OCI-M2 (cell line): ENCODE results near the gene PAX7.

Experiments
- DNase-seq: peaks from one replicate; lab custom pipeline; 2025; ENCODE audit not compliant: unreplicated experiment; lab: John Stamatoyannopoulos, UW

Gene PAX7

DNA sequence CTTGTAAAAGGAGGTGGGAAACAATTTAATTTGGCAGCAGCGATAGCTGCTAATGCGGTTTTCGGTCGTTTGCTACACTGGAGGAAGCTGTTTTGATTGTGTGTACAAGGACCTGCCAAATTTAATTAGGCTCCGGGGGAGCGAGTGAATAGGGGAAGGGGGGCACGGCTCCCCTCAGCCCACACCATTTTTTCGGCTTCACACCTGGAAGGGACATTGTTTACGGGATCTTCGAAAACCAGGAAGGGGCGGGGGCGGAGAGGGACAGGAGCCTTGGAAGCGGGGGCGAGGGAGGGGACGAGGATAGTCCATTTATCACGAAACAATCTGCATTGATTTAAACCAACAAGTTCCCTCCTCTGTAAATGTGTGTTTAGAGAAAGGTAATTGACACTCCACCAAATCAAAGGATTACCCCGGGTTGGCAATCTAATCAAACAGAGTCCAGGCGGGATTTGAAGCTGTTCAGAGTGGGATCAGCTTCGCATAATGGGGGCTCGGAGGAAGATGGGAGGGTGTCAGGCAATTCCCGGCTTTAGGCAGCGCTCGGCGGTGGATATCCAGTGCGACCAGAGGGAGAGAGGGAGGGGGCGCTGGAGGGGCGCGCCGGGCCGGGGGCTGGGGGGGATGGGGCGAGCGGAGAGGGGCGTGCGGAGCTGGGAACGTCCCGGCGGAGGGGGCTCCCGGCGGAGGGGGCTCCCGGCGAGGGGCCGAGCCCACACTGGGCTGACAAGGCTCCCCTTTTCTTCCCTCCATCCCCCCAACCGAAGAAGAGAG lies 9.8 kb downstream of the PAX7 start:
- no peak for DNase-seq

DNA sequence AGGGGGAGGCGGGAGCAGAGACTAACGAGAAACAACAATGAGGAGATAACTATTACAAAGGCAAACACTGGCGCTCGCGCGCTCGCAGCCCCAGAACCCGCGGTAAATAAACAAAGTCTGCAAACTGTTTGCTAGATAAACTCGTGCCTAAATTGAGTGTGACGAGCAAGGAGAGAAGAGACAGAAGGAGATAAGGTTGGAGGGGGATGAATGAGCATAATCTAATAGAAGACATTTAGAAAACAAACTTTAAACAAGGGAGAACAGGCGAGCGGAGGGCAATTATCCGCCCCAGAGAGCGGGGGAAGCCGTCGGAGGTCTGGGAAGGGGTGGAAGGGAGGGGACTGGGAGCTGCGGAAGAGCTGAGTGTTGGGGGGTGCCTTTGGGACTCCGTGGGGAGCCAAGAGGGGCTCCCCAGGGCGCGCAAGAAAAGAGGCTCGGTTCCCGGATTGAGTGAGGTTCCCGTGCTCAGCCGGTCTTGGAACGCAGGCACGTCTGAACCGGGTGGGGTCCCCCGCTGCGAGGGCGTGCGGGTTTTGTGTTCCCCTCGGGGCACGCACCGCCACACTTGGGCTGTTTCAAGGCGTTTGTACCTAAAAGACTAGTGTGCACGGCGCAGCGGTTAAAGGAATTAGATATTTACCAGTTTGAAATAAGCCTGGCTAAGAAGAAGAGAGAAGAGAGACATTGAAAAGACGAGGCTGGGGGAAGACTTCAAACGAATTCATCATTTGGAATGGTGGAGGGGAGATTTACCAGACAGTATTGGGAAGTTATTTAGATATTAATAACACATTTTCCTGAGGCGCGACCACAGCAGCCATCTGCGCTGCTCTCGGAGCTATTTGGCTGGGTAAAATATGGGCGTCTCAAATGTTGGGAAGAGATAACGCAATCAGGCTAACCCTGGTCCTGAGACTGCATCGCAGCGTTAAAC lies 10.6 kb downstream of the PAX7 start:
- DNase-seq, result no peak

DNA sequence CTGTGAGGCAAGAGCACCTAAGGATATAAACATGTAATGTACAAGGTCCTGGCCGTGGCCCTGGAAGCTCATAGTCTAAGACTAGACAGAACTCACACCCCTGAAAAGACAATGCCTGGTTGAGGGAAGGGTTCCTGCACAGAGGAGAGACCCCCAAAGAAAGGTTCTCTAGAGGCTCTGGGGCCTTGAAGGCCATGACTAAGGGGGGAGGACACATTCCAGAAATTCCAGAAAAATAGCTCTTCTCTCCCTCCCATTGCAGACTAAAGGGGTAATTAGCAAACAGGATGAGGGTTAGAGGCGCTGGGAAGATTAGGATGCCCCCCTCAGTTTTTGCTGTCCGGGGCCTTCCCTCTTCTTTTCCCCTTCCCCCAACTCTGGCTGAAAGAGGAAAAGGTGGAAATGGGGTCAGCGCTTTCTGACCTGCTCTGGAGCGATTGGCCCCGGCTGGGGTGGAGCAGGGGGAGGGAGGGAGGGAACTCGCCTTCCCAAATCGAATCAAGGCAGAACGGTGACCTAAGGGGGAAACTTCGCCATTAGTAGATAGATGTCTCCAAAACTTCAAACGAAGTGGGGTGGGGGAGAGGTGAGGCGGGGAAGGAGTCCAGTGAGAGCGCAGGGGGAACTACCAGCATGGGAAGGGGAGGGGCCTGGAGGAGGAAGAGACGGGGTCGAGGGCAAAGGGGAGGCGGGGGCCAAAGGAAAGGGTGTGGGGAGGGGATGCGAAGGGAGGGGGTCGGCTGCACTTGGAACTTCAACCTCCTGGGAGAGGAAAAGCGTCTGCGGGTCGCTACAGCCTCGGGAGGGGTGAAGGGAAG lies 11.8 kb downstream of the PAX7 start:
- DNase-seq, result no peak

DNA sequence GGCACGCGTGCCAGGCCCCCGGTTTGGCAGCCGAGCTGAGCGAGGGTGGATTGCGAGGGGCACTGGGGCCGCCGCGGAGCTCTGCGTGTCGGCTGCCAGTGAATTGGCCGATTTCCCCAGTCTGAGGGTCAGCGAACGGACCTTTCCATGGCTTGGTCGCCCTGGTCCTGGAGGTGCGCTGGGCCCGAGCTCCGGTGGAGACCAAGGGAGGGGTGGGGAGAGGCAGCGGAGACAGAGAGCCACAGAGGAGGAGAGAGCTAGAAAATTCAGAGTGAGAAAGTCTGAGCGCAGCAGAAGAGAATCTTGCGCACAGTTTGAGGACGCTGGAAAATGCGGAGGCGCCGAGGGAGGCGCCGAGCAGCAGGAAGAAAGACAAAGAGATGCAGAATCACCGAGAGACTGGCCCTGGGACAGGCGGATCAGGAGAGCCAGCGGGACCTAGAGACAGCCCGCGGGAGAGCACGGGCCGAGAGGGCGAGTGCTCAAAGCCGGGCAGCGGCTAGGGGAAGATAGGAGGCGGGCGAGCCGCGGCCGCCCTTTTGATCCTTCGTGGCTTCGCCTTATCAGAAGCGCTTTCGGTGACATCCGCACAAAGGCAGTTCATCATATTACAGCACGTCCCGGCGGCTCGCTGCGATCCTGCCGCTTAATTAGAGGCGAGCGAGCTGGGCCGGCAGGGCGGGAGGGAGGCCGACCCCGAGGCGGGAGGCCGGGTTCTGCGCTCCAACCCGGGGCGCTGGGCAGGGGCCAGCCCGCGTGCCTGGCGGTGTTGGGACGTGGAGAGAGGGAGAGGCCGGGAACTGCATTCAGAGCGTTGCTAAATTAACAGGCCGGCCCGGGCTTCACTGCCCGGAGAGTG lies 12.7 kb downstream of the PAX7 start:
- no peak for DNase-seq

DNA sequence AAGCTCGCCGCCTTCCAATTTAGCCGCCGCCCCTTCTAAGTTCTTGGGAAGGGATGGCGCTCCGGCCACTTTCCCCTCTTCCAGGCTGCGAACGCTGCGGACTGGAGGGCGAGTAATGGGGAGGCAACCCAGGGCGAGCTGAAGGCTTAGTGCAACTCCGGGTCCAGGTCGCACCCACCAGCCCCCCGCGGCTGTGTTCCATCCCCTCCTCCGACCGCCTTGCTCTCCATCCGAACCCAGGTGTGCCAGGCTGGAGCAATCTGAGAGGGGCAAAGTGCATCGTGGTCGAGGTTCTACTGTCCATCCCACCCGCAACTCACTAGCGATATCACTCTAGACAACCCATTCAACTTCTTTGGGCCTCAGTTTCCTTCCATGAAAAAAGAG lies 13.4 kb downstream of the PAX7 start:
- DNase-seq, result no peak

DNA sequence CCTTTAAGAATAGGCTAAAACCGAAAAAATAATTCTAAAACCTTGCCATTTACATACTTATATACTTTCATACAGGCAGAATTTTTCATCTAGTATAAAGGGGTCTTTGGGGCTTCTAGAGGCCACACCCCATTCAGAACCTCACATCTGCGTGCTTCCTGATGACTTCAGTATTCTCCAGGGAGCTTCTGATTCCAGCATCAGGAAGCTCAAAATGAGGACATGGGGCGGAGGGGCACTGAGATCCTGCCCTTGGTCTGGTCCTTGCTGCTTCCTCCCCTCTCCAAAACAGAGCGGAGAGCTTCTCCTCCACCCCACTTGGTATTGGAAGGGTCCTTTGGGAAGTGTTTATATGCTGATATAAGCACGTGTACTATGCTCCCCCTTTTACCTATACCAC lies 13.8 kb downstream of the PAX7 start:
- DNase-seq, result no peak

DNA sequence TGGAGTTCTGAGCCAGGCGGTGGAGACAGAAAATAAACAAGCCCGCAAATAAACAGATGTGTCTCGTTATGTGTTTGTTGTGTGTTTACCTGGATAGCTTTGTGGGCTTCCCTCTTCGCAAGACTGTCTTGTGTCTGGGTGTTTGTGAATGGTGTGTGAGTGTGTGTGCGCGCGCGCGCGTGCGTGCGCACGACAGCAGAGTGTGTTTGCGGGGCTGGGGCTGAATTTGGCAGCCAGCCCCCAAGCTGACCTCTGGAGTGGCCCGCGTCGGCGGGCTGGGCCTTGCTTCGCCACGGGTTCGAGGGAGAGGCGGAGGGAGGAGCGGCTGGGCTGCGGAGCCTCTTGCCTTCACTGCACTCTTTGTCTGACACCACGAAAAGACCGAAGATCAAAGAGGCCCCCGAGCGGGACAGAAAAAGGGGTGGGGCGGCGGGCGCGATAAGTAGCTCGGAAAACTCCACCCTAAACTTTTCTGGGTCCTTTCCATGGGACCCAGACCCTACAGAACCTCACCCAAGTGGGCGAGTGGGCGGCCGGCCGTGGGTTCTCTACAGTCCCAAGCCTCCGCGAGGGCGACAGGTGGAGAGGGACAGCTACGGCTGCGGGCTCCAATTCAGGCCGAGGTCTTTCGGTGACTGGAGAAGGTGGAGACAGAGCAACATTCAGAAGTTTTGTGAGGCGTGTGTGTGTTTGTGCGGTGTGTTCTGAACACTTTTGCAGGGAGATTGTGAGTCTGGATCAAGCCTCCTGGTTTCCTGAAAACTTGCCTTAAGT lies 14.5 kb downstream of the PAX7 start:
- no peak for DNase-seq

DNA sequence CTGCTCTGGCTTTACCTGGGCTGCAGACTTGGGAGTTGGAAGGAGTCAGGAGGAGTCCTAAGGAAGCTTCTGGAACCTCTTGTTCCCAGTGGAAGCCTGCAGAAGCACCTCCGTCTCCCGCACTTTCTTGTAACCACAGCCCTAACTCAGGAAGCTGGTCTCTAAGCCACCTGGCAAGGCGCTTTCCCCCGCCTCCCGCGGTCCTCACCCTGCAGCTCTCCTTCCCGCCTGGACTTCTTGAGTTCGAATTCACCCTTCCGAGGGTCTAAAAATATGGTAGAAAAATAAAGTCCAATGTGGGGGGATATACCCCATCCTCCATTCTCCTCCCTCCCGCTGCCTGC lies 15.1 kb downstream of the PAX7 start:
- no peak for DNase-seq

DNA sequence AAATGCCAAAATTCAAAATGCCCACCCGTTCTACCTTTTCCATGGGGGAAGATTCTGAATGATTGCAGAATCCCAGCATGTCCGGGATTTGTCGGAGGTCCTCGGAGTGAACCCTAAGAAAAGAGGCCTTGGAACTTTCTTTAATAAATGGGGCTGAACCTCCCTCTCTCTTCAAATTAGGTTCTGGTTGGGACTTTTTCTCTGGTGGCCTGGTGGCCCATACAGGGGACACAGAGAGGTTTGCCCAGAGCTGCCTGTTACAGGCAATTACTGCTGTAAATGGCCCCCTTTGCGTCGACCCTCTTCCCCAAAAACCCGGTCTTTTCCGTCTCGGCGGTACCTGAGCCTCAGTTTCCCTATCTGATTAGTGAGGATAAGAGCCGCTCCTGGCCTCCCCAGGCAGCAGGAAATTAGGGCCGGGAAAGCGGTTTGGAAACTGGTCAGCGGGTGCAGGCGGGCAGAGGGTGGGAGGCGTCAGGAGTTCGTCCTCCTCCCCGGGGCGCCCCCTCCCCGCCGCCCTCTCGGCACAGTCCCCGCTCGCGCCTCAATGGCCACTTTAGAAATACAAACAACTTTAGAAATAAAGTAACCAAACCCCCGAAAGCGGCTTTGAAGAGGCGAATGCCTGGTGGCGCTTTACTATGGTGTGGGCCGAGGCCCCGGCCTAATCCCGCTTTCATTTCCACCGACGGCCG lies 15.6 kb downstream of the PAX7 start:
- DNase-seq, result no peak

DNA sequence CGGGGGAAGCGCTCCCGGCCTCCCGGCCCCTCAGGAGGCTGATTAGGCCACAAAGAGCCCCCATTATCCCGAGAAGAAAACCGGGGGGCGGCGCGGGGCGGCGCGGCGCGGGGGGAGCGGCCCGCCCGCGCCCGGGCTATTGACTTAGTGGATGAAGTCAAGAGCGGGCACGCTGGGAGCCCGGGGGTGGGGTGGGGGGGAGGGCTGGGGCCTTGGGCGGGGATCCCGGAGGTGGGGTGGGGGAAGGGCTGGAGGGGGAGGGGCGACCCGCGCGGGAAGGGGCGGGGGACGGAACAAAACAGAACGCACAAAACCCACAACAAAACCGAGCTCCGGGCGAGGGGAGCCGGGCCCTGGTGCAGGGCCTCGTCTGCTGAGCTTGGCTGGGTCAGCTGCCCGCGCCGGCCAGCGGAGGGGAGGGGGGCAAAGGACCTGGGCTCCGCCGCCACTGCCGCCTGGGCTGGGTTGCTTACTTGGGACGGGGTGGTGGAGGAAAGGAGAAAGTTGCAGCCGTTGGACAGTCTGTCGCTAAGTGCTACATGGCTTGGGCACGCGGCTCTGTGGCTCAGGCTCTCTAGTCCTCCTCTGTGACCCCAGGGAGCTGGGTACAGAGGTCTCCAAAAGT lies 16.3 kb downstream of the PAX7 start:
- DNase-seq, result no peak

DNA sequence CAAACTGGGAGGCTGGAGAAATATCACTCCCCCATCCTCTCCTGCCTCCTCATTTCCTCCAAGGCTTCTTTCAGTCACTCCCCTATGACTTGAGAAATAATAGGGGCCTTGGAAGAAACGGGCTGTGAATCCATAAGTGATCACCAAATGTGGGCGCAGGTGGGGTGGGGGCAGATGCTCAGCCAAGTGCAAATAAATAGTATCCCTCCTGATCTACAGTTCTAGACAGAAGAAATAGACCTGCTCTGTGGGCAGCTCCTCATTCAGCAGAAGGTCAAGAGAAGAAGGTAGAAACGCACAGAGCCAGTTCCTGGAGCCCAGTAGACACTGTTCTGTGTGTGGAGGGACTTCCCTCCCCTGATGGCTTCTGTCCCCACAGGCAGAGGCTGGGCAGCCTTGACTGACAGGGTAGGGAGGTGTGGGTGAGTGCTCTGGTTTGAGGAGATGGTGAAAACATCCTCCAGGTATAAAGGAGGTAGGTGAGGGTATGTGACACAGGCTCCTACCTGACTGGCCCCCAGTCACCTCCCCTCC lies 17.1 kb downstream of the PAX7 start:
- DNase-seq, result no peak

DNA sequence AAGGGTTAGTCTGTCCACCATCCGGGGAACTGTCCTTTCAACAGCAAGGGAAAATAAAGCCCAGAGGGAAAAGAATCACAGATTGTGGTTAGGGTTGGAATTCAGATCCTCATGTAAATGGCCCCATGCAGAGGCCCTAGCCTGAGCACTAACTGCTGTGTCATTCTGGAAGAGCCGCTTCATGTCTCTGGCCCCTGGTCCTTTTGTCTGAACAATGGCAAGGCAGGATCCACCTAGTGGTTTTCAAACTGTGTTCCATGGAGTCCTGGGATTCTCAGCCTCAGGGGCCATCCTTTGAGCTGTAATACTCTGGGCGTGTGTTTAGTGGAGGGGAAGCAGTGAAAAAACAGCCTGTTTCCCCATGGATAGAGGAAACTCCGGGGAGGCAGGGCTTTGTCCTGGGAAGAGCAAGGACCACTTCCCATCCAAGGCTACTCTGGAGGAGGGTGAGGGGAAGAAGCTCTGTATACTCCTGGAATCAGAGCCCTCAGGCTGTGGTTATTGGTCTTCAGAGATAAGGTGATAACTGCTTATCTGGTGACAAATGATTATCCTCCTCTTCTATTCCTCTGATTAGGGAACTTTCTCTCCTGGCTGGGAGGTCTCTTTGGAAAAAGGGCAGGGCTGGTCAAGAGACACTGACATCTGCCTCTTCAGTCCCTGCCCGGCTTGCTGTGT lies 19.2 kb downstream of the PAX7 start:
- no peak for DNase-seq

DNA sequence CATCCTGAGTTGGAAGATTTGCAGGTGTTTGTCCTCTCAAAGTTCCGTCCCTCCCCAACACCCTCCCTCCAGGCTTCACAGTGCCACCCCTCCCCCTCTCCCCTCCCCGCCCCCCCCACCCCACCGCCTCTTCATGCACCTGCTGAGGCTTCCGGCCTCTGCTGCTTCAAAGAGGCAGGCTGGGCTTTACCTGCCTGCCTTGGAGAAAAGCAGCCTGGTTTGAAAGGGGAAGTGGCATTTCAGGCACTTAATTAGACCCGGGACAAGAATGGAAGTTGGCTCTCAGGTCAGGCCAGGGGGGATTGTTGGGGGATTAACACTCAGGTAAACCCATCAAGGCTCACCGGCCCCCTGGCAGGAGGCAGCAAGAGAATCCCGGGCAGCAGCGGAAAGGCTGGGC lies 21.1 kb downstream of the PAX7 start:
- DNase-seq, result no peak

DNA sequence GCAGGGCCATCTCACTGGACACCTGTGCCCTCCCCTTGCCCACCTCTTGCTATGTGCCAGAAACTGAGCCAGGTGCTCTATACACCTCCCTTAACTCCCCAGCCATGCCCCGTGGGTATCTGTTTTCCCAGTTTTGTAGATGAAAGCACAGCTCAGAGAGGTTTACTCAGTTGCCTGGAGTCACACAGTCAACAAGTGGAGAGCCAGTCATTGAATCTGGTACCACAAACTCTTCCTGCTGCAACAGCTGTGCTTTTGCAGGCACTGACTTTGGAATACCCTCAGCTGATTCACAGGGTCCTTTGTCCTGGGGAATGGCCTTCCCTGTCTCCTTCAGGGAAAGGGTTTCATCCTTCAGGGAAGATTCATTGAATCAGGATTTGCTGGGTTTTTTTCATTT lies 22.1 kb downstream of the PAX7 start:
- DNase-seq, result no peak

DNA sequence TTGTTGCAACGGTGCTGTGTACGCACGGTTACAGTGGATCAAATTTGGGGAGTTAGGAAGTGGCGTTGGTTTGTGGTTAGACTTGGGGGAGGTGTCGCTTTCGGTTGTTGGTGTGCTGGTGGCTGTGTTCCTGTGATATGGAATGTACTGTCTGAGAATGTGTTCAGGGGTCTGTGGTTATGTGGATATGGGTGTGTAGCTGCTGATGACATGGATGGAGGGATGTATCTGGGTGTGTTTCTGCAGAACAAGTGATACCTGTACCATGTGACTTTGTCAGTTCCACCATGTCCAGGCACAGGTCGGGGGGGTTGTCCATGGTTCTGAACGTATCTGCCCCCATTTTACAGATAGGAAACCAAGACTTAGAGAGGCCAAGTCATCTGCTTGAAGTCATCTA lies 22.7 kb downstream of the PAX7 start:
- DNase-seq, result no peak

DNA sequence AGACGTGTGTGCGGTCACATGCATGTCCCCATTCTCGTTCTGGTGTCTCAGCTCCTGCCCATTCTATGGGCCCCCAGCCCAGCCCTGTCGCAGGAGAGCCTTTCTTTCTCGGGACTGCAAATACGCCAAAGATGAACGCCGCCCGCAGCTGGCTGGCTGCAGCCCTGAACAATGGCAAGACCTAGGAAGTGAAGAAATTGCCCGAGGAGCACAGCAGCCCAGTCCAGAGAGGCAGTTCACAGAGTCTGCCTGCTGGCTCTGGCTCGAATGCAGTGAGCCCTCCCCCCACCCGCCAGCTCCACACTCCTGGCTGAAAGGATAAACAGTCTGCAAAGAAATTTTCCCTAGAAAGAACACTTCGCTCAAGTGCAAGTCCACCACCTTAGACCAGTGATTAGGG lies 23.3 kb downstream of the PAX7 start:
- no peak for DNase-seq

DNA sequence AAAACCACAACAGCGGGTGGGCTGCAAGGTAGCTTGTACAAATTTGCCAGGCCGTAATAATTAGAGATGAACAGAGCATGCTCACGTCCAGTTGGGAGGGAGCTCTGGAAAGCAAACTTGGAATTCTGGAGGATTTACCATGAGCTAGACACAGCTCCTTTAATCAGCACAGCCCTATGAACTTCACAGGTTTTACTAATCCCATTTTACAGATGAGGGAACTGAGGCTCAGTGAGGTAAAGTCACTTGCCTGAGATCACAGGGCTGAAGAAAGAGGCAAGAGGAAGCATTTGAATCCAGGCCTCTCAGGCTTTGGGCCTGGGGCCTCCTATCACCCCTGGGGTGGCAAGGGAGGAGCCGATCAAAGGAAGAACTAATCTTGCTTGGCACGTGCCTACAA lies 24.0 kb downstream of the PAX7 start:
- no peak for DNase-seq
